Measurements from ENCODE around the gene DCTN5.

Gene DCTN5

DNA sequence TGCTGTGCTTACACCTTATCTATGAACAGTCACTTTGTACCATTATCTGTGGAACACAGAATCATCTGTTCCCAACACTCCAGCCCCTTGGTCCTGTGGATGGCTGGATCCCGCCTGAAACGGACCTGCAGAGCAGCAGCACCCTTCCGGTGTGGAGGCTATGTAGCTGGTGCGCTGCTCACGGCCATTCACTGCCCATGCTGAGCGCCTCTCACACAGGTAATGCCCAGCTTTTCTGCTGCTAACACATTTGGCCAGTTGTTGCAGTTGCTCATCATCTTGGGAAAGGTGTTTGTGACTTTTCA, 26.0 kb downstream of the DCTN5 start:
- no peak overlapping the region for H3K27ac ChIP-seq
- TF ChIP-seq, protein P1, sequence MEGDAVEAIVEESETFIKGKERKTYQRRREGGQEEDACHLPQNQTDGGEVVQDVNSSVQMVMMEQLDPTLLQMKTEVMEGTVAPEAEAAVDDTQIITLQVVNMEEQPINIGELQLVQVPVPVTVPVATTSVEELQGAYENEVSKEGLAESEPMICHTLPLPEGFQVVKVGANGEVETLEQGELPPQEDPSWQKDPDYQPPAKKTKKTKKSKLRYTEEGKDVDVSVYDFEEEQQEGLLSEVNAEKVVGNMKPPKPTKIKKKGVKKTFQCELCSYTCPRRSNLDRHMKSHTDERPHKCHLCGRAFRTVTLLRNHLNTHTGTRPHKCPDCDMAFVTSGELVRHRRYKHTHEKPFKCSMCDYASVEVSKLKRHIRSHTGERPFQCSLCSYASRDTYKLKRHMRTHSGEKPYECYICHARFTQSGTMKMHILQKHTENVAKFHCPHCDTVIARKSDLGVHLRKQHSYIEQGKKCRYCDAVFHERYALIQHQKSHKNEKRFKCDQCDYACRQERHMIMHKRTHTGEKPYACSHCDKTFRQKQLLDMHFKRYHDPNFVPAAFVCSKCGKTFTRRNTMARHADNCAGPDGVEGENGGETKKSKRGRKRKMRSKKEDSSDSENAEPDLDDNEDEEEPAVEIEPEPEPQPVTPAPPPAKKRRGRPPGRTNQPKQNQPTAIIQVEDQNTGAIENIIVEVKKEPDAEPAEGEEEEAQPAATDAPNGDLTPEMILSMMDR (conservative IDR thresholded peaks at IDR 0.05; ENCODE audit: low read depth, low read length), result no peak
- H3K4me2 ChIP-seq, result no peak overlapping the region
- H3K36me3 ChIP-seq (ENCODE audit: insufficient read depth), result no peaks in the 10 kb centered on the region
- no peaks in the 10 kb centered on the region for H3K27me3 ChIP-seq (ENCODE audit: insufficient read depth, low read depth)
- H3K9ac ChIP-seq, result no peak overlapping the region
- H3K79me2 ChIP-seq (ENCODE audit: insufficient read depth, low read depth), result no peaks in the 10 kb centered on the region
- no peak overlapping the region for H2AFZ ChIP-seq (ENCODE audit: low read depth)
- H4K20me1 ChIP-seq (ENCODE audit: insufficient read depth), result no peaks in the 10 kb centered on the region
- no peak overlapping the region for H3K4me3 ChIP-seq (IDR thresholded peaks at IDR 0.05; ENCODE audit: insufficient read depth, low read depth, low read length)
- no peaks in the 10 kb centered on the region for H3K4me1 ChIP-seq (ENCODE audit: low read depth, poor library complexity, severe bottlenecking)

DNA sequence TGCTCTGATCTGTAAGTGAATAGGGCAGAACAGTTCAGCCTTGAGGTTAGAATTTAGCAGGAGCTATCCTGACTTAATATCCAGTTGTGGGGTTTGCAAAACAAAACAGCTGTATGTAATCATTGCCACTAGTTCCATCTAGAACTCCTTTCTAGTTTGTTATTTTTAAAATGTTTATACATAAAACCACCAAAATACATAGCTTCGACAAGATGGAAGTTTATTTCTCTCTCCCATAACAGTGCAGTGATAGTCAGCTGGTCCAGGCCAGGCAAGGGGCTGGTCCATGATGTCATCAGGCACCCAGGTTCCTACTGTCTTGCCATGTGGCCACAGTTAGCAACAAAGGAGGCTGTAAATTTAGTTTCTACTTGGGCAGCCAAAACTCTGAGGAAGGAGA, 27.0 kb downstream of the DCTN5 start:
- Histone ChIP-seq H3K79me2 (ENCODE audit: insufficient read depth, low read depth) (no peaks in the 10 kb centered on the region), H3K27me3 (ENCODE audit: insufficient read depth, low read depth) (no peaks in the 10 kb centered on the region), H3K4me1 (ENCODE audit: low read depth, poor library complexity, severe bottlenecking) (no peaks in the 10 kb centered on the region), H3K9ac (no peak overlapping the region), H3K36me3 (ENCODE audit: insufficient read depth) (no peaks in the 10 kb centered on the region), H3K4me3 (IDR thresholded peaks at IDR 0.05; ENCODE audit: insufficient read depth, low read depth, low read length) (no peak overlapping the region), H2AFZ (ENCODE audit: low read depth) (no peak overlapping the region), H3K4me2 (no peak overlapping the region), H4K20me1 (ENCODE audit: insufficient read depth) (no peaks in the 10 kb centered on the region), H3K27ac (no peak overlapping the region)
- TF ChIP-seq, protein P1 (conservative IDR thresholded peaks at IDR 0.05; ENCODE audit: low read depth, low read length), result no peak

DNA sequence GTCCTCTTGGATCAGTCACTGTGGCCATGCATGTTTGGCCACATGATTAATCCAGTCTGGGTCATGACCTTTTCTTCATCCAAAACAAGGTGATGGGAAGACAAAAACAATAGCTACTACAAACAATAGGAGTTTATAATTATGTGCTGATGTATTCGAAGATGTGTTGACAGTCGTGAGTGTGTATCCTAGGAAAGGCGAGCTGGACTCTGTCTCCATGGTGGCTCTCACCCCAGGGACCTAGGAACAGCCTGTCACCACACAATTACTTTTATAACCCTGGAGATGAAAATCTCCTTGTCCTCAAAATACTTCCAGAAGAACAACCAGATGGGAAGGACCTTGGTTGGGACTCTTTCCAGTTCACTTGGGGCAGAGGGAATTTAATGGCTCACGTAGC, 27.6 kb downstream of the DCTN5 start:
- TF ChIP-seq, protein P1 (conservative IDR thresholded peaks at IDR 0.05; ENCODE audit: low read depth, low read length), result no peak
- Histone ChIP-seq H3K4me2 (no peak overlapping the region), H3K4me3 (IDR thresholded peaks at IDR 0.05; ENCODE audit: insufficient read depth, low read depth, low read length) (no peak overlapping the region), H3K4me1 (ENCODE audit: low read depth, poor library complexity, severe bottlenecking) (no peaks in the 10 kb centered on the region), H3K9ac (no peak overlapping the region), H4K20me1 (ENCODE audit: insufficient read depth) (no peaks in the 10 kb centered on the region), H3K36me3 (ENCODE audit: insufficient read depth) (no peaks in the 10 kb centered on the region), H3K79me2 (ENCODE audit: insufficient read depth, low read depth) (no peaks in the 10 kb centered on the region), H2AFZ (ENCODE audit: low read depth) (no peak overlapping the region), H3K27me3 (ENCODE audit: insufficient read depth, low read depth) (no peaks in the 10 kb centered on the region), H3K27ac (no peak overlapping the region)

DNA sequence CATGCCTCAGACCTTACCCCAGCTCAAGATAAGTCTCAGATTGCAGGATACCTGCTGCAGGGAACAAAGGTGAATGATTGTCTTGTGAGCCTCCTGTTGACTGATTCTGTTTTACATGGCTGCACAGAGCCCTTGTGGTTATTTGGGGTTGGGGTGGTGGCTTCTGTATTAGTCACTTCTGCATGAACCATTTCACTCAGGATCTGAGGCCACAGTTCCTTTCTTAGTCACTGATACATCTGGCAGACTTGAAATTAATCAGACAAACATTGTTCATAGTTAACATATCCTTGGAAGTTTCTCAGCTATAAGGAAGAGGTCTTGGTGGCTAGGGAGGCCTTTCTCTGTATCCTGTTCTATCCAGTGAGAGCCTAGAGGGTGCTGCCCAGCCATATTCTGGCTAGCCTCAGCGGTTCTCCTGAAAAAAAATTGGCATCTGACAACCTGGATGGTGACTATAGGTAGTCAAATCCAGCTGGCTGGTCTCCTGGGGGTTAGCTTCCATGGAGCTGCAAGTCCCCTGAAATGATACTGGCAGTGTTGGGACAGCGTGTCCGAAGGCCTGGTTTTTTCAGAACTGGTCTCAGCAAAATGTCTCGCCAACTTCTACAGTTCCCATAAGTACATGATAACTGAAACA, 29.0 kb downstream of the DCTN5 start:
- Histone ChIP-seq H2AFZ (ENCODE audit: low read depth) (no peak overlapping the region), H3K9ac (no peak overlapping the region), H3K27me3 (ENCODE audit: insufficient read depth, low read depth) (no peaks in the 10 kb centered on the region), H4K20me1 (ENCODE audit: insufficient read depth) (no peaks in the 10 kb centered on the region), H3K4me1 (ENCODE audit: low read depth, poor library complexity, severe bottlenecking) (no peaks in the 10 kb centered on the region), H3K36me3 (ENCODE audit: insufficient read depth) (no peaks in the 10 kb centered on the region), H3K4me2 (no peak overlapping the region), H3K79me2 (ENCODE audit: insufficient read depth, low read depth) (no peaks in the 10 kb centered on the region), H3K27ac (no peak overlapping the region), H3K4me3 (IDR thresholded peaks at IDR 0.05; ENCODE audit: insufficient read depth, low read depth, low read length) (no peak overlapping the region)
- TF ChIP-seq, protein P1 (conservative IDR thresholded peaks at IDR 0.05; ENCODE audit: low read depth, low read length), result no peak

Measured in KMS-11 (cell line).